Measurements from ENCODE around the gene IGF1R.

DNA sequence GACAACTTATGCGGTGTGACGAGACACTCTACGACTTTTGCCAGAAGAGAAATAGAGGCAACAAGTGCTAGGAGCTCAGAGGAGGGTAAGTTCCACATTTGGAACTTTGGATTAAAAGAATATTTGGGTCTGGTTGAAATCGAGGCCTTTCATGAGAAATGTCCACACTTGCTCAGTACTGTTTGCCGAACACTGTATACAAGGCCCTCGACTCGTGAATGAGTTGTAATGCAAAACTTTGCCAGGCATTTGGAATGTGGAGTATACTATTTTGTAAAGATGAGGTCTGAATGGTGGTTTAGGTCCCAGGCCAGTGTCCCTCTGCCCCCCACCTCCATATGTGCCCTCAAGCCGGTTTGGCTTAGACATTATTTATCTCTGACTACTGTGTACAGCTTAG, 73.9 kb downstream of the IGF1R start:
- TF ChIP-seq POLR2A (IDR thresholded peaks at IDR 0.05; ENCODE audit: low read length), result no peak
- TF ChIP-seq GATA1 (IDR thresholded peaks at IDR 0.05; ENCODE audit: low read depth, low read length), result no peak
